Dendritic cell treated with granulocyte-macrophage colony-stimulating factor and Interleukin-4, amounts not matched to agents 40 ng/mL and 50 ng/mL, for 4 days (primary cell): Measurements from ENCODE around the gene ALS2CL.

Experiments used
- H3K27ac Mint-ChIP-seq: one replicate; pipeline ENCODE4 v1.8.0; 2022; ENCODE audit warnings: mild to moderate bottlenecking, mixed read lengths
- H3K27me3 Mint-ChIP-seq: one replicate; pipeline ENCODE4 v1.8.0; 2022; ENCODE audit warnings: mild to moderate bottlenecking, mixed read lengths
- H3K36me3 Mint-ChIP-seq: one replicate; pipeline ENCODE4 v1.8.0; 2022; ENCODE audit warnings: low read depth, mixed read lengths
- H3K4me1 Mint-ChIP-seq: one replicate; pipeline ENCODE4 v1.8.0; 2022; ENCODE audit warnings: low read depth, mixed read lengths
- H3K4me3 Mint-ChIP-seq: one replicate; pipeline ENCODE4 v1.8.0; 2022; ENCODE audit warnings: mild to moderate bottlenecking, moderate library complexity, mixed read lengths
- H3K9me3 Mint-ChIP-seq: one replicate; pipeline ENCODE4 v1.8.0; 2022; ENCODE audit warnings: mixed read lengths
- intact Hi-C: fragments of 100-400 bp; cut with micrococcal nuclease; formaldehyde crosslinking; loops from one replicate; pipeline ENCODE4 v1.15.0; 2022

Gene ALS2CL

GRCh38 chr3:46663591-46664135 is 29.8 kb downstream of the ALS2CL start:
- H3K4me1 Mint-ChIP-seq = no peaks in the 10 kb centered on the region
- H3K27ac Mint-ChIP-seq = no peak overlapping the region
- no peak overlapping the region for H3K4me3 Mint-ChIP-seq
- no peaks in the 10 kb centered on the region for H3K36me3 Mint-ChIP-seq
- no peaks in the 10 kb centered on the region for H3K9me3 Mint-ChIP-seq
- intact Hi-C loops = no loop called here
- H3K27me3 Mint-ChIP-seq = peaks cover 25% of the 10 kb centered on the region

DNA sequence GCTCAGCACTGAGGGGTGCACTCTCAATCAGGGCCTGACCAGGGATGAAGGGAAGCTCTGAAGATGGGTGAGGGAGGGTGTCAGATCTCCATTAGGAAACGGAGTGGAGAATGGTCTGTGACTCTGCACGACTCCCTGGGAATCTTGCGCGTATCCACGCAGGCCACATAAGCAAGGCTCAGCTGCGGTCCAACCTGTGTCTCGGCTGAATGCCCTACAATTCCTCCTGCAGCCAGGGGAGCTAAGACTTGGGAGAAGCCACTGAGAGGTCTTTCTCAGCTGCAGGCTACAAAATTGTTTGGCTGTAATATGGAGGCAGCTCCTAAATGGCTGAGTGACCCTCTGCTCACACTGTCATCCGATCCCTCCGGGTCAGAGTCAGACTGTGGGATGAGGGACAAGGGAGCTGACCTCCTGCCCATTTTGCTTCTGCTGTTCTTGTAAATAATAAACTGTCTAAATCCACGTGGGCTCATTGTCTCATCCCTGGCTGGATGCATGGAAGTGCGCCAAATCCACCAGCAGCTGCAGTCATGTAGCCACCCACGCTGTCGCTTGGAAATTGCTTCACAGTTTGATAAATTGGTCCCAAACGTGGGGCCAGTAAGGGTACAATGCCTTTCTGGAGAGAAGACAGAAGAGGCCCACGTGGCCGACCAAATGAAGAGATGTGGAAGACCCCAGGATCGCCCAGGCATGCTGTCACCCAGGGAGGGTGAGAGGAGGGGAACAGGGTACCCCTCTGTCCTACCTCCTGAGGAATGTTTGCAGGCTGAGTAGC is 30.5 kb downstream of the ALS2CL start:
- Mint-ChIP-seq H3K36me3 (no peaks in the 10 kb centered on the region), H3K27me3 (peaks cover 25% of the 10 kb centered on the region), H3K4me1 (no peaks in the 10 kb centered on the region), H3K4me3 (no peak overlapping the region), H3K27ac (no peak overlapping the region), H3K9me3 (no peaks in the 10 kb centered on the region)
- intact Hi-C loops = no loop called here

- Mint-ChIP-seq H3K4me3 (no peak overlapping the region), H3K9me3 (no peaks in the 10 kb centered on the region), H3K36me3 (no peaks in the 10 kb centered on the region), H3K27me3 (peaks cover 25% of the 10 kb centered on the region), H3K4me1 (no peaks in the 10 kb centered on the region), H3K27ac (no peak overlapping the region)
- intact Hi-C loops = no loop called here
Observed at GRCh38 chr3:46661776-46662766, 31.4 kb downstream of the ALS2CL start.

GRCh38 chr3:46660543-46661523 is 32.6 kb downstream of the ALS2CL start:
- H3K4me1 Mint-ChIP-seq = no peaks in the 10 kb centered on the region
- no peak overlapping the region for H3K27ac Mint-ChIP-seq
- H3K4me3 Mint-ChIP-seq = no peak overlapping the region
- H3K27me3 Mint-ChIP-seq = peaks cover 25% of the 10 kb centered on the region
- H3K36me3 Mint-ChIP-seq = no peaks in the 10 kb centered on the region
- no peaks in the 10 kb centered on the region for H3K9me3 Mint-ChIP-seq
- intact Hi-C loops = no loop called here

- Mint-ChIP-seq H3K4me1 (no peaks in the 10 kb centered on the region), H3K27me3 (peaks cover 33% of the 10 kb centered on the region), H3K9me3 (no peaks in the 10 kb centered on the region), H3K36me3 (no peaks in the 10 kb centered on the region), H3K4me3 (no peak overlapping the region), H3K27ac (no peak overlapping the region)
- intact Hi-C loops = no loop called here
Observed at GRCh38 chr3:46660003-46660402, 33.5 kb downstream of the ALS2CL start.

GRCh38 chr3:46659285-46659684 is 34.2 kb downstream of the ALS2CL start:
- no peak overlapping the region for H3K4me3 Mint-ChIP-seq
- peaks cover 37% of the 10 kb centered on the region for H3K27me3 Mint-ChIP-seq
- H3K9me3 Mint-ChIP-seq = no peaks in the 10 kb centered on the region
- intact Hi-C loops = no loop called here
- H3K36me3 Mint-ChIP-seq = no peaks in the 10 kb centered on the region
- H3K27ac Mint-ChIP-seq = no peak overlapping the region
- no peaks in the 10 kb centered on the region for H3K4me1 Mint-ChIP-seq

DNA sequence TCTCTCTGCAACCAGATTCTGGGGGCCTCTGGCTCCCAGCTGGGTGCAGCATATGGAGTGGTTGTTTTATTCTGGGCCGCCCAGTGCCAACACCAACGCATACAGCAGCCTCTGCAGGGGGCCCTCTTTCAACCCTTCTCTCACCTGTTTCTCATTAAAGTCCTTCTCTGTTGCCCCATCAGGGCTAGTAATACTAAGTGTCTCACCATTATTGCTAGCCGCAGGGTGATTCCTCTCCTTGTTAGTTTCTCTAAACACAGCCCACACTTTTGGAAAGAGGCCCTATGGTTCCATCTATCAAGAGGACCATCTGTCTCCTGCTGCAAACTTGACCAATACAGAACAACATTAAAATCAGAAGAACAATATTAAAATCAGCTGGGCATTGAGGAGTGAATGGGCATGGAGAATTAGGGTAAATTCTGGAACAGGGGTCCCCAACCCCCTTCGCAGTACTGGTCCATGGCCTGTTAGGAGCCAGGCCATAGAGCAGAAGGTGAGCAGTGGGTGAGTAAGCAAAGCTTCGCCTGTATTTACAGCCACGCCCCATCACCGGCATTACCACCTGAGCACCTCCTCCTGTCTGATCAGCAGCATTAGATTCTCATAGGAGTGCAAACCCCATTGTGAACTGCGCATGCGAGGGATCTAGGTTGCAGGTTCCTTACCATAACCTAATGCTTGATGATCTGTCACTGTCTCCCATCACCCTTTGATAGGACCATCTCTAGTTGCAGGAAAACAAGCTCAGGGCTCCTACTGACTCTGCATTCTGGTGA is 36.5 kb downstream of the ALS2CL start:
- H3K9me3 Mint-ChIP-seq = peaks cover 9% of the 10 kb centered on the region
- no peak overlapping the region for H3K4me3 Mint-ChIP-seq
- no peak overlapping the region for H3K27ac Mint-ChIP-seq
- intact Hi-C loops = no loop called here
- H3K4me1 Mint-ChIP-seq = no peaks in the 10 kb centered on the region
- H3K36me3 Mint-ChIP-seq = no peaks in the 10 kb centered on the region
- H3K27me3 Mint-ChIP-seq = peaks cover 26% of the 10 kb centered on the region

DNA sequence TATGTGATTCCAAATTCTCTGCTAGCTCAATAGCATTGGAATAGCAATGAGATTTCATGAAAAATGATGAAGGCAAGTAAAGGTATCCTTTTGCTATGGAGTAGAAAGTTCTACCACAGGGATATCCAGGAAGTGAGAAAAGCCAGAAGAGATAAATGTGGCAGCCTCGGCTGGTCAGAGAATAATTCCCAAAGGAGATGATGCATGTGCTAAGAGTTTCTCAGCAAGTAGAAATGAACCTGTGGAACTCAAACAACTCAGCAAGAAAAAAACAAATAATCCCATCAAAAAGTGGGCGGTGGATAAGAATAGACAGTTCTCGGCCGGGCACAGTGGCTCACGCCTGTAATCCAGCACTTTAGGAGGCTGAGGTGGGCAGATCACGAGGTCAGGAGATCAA is 38.2 kb downstream of the ALS2CL start:
- H3K36me3 Mint-ChIP-seq = no peaks in the 10 kb centered on the region
- H3K27ac Mint-ChIP-seq = no peak overlapping the region
- H3K9me3 Mint-ChIP-seq = peaks cover 12% of the 10 kb centered on the region
- H3K27me3 Mint-ChIP-seq = peaks cover 19% of the 10 kb centered on the region
- H3K4me1 Mint-ChIP-seq = no peaks in the 10 kb centered on the region
- intact Hi-C loops = no loop called here
- no peak overlapping the region for H3K4me3 Mint-ChIP-seq

DNA sequence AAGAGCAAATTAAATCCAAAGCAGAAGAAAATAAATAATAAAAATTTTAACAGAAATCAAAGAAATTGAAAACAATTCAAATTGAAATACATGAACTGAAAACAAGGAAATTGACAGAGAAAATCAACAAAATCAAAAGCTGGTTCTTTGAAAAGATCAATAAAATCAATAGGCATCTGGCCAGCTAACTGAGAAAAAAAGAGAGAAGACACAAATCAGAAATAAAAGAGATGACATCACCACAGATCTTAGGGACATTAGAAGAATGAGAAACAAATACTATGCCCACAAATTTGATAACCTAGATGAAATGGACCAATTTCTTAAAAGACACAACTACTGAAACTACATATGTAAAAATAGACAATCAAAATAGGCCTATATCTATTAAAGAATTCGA is 42.4 kb downstream of the ALS2CL start:
- Mint-ChIP-seq H3K9me3 (peaks cover 12% of the 10 kb centered on the region), H3K36me3 (no peaks in the 10 kb centered on the region), H3K27me3 (peaks cover 19% of the 10 kb centered on the region), H3K4me3 (no peak overlapping the region), H3K27ac (no peak overlapping the region), H3K4me1 (no peaks in the 10 kb centered on the region)
- intact Hi-C loops = no loop called here

GRCh38 chr3:46649436-46649835 is 44.0 kb downstream of the ALS2CL start:
- Mint-ChIP-seq H3K4me3 (no peak overlapping the region), H3K36me3 (no peaks in the 10 kb centered on the region), H3K27ac (no peak overlapping the region), H3K27me3 (peaks cover 11% of the 10 kb centered on the region), H3K4me1 (no peaks in the 10 kb centered on the region), H3K9me3 (peaks cover 12% of the 10 kb centered on the region)
- intact Hi-C loops = no loop called here

GRCh38 chr3:46648096-46648495 is 45.4 kb downstream of the ALS2CL start:
- peaks cover 8% of the 10 kb centered on the region for H3K27me3 Mint-ChIP-seq
- intact Hi-C loops = no loop called here
- peaks cover 12% of the 10 kb centered on the region for H3K9me3 Mint-ChIP-seq

DNA sequence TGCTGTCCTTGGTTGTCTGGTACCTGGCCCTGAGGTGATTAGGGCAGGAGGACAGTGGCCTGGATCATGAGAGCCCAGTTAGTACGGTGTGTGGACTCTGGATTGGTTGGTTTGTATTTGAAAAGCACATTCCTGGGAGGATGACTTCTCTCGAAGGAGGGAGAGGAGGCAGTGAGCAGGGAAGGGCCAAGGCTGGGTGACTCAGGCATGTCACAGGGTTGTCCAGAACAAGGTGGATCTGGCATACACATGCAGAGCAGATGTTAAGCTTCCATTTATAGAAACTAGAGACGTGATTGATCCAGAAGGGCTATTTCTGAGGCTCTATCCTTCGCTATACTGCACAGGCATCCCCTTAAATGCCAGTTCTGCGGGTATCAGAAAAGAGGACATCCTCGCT is 46.8 kb downstream of the ALS2CL start:
- Mint-ChIP-seq H3K4me3 (no peak overlapping the region), H3K4me1 (no peaks in the 10 kb centered on the region), H3K27ac (no peak overlapping the region), H3K27me3 (peaks cover 14% of the 10 kb centered on the region), H3K9me3 (peaks cover under 1% of the 10 kb centered on the region), H3K36me3 (no peaks in the 10 kb centered on the region)
- intact Hi-C loops = no loop called here

More at GRCh38 chr3:46648096-46648495, 45.4 kb downstream of the ALS2CL start:
- H3K4me3 Mint-ChIP-seq = no peak overlapping the region
- H3K27ac Mint-ChIP-seq = no peak overlapping the region
- H3K4me1 Mint-ChIP-seq = no peaks in the 10 kb centered on the region
- H3K36me3 Mint-ChIP-seq = no peaks in the 10 kb centered on the region

- no peak overlapping the region for H3K4me3 Mint-ChIP-seq
- no peak overlapping the region for H3K27ac Mint-ChIP-seq
- peaks cover 20% of the 10 kb centered on the region for H3K9me3 Mint-ChIP-seq
- H3K27me3 Mint-ChIP-seq = peaks cover 15% of the 10 kb centered on the region
- no peaks in the 10 kb centered on the region for H3K4me1 Mint-ChIP-seq
- intact Hi-C loops = no loop called here
- H3K36me3 Mint-ChIP-seq = no peaks in the 10 kb centered on the region
Observed at GRCh38 chr3:46643701-46644100, 49.8 kb downstream of the ALS2CL start.
